Activated T-helper 2 cell treated with anti-CD3 and anti-CD28 coated beads, Interferon-gamma antibody, Interleukin-2, Interleukin-4, amounts not matched to agents 10 μg/mL and 5 μg/mL and 100 μg/mL, durations not matched to agents 14 hours and 24 hours and 36 hours (primary cell): Measurements from ENCODE around the gene PTGR1. TPM values are rescaled to one million over a fixed set of nuclear protein-coding genes. Genes with fewer than 3 reads are reported as not detected.

Experiments
- DNase-seq: peaks from one replicate; pipeline ENCODE4 v3.0.0; 2021; ENCODE audit warnings: low spot score
- H3K27ac Mint-ChIP-seq: one replicate; pipeline ENCODE4 v1.8.0; 2021; ENCODE audit warnings: mixed read lengths
- H3K27me3 Mint-ChIP-seq: one replicate; pipeline ENCODE4 v1.8.0; 2021; ENCODE audit warnings: low read depth, mixed read lengths
- H3K36me3 Mint-ChIP-seq: one replicate; pipeline ENCODE4 v1.8.0; 2021; ENCODE audit warnings: low read depth, mixed read lengths
- H3K4me1 Mint-ChIP-seq: one replicate; pipeline ENCODE4 v1.8.0; 2021; ENCODE audit warnings: low read depth, mixed read lengths
- H3K4me3 Mint-ChIP-seq: one replicate; pipeline ENCODE4 v1.8.0; 2021; ENCODE audit warnings: low read depth, mild to moderate bottlenecking, moderate library complexity, mixed read lengths
- H3K9me3 Mint-ChIP-seq: one replicate; pipeline ENCODE4 v1.8.0; 2021; ENCODE audit warnings: mixed read lengths
- intact Hi-C: fragments of 100-400 bp; cut with micrococcal nuclease; formaldehyde crosslinking; loops from one replicate; pipeline ENCODE4 v1.15.1; 2023
- total RNA-seq: library from RNA; stranded (reverse); gene quantifications from 2 replicates; pipeline ENCODE4 v1.2.3, GENCODE V29; 2022

PTGR1 gene
- total RNA-seq = 1.4 and 1.8 TPM in 2 replicates

- H3K4me3 Mint-ChIP-seq = peak within 1 kb of the TSS; percentile 86
- H3K4me1 Mint-ChIP-seq = peaks cover 18% of the 10 kb centered on the region
- peak; percentile 8 for DNase-seq
- no peak within 1 kb of the TSS for H3K27ac Mint-ChIP-seq
- peaks cover 36% of the 10 kb centered on the region for H3K27me3 Mint-ChIP-seq
- intact Hi-C loops = loop anchor here (2.0 to 10.0 kb wide), 5 partner anchors 63 to 475 kb away; partner anchors contain the start of genes ECPAS and ZNF483
- H3K9me3 Mint-ChIP-seq = no peaks in the 10 kb centered on the region
- no peaks in the 10 kb centered on the region for H3K36me3 Mint-ChIP-seq
Measured at GRCh38 chr9:111599092-111599954, at the start of gene PTGR1. PTGR1 (minus strand) TSS chr9:111599647; CDS start chr9:111597422, 2,225 bp downstream.

- Mint-ChIP-seq H3K4me3 (no peak overlapping the region), H3K27ac (no peak overlapping the region), H3K9me3 (no peaks in the 10 kb centered on the region), H3K27me3 (no peaks in the 10 kb centered on the region), H3K4me1 (no peaks in the 10 kb centered on the region), H3K36me3 (peaks cover 49% of the 10 kb centered on the region)
- no peak for DNase-seq
- intact Hi-C loops = no loop called here
Measured at GRCh38 chr9:111649016-111649415, 49.6 kb upstream of the PTGR1 start.

- no peak overlapping the region for H3K4me3 Mint-ChIP-seq
- no peaks in the 10 kb centered on the region for H3K27me3 Mint-ChIP-seq
- peaks cover 48% of the 10 kb centered on the region for H3K36me3 Mint-ChIP-seq
- H3K27ac Mint-ChIP-seq = no peak overlapping the region
- intact Hi-C loops = no loop called here
- peaks cover 2% of the 10 kb centered on the region for H3K4me1 Mint-ChIP-seq
- H3K9me3 Mint-ChIP-seq = no peaks in the 10 kb centered on the region
- DNase-seq = no peak
Measured at GRCh38 chr9:111648066-111648465, 48.6 kb upstream of the PTGR1 start.

- Mint-ChIP-seq H3K4me3 (no peak overlapping the region), H3K9me3 (no peaks in the 10 kb centered on the region), H3K4me1 (peaks cover 4% of the 10 kb centered on the region), H3K27ac (no peak overlapping the region), H3K36me3 (peaks cover 51% of the 10 kb centered on the region), H3K27me3 (no peaks in the 10 kb centered on the region)
- intact Hi-C loops = no loop called here
- DNase-seq = no peak
Measured at GRCh38 chr9:111646417-111646816, 47.0 kb upstream of the PTGR1 start.

GRCh38 chr9:111645806-111646205 lies 46.4 kb upstream of the PTGR1 start:
- Mint-ChIP-seq H3K27ac (no peak overlapping the region), H3K4me3 (no peak overlapping the region), H3K9me3 (no peaks in the 10 kb centered on the region), H3K36me3 (peaks cover 51% of the 10 kb centered on the region), H3K27me3 (no peaks in the 10 kb centered on the region), H3K4me1 (peaks cover 4% of the 10 kb centered on the region)
- intact Hi-C loops = no loop called here
- no peak for DNase-seq

- Mint-ChIP-seq H3K4me3 (no peak overlapping the region), H3K4me1 (peaks cover 4% of the 10 kb centered on the region), H3K27ac (no peak overlapping the region), H3K36me3 (peaks cover 42% of the 10 kb centered on the region), H3K9me3 (no peaks in the 10 kb centered on the region), H3K27me3 (no peaks in the 10 kb centered on the region)
- DNase-seq = no peak
- intact Hi-C loops = no loop called here
Measured at GRCh38 chr9:111644195-111644772, 44.8 kb upstream of the PTGR1 start.

DNA sequence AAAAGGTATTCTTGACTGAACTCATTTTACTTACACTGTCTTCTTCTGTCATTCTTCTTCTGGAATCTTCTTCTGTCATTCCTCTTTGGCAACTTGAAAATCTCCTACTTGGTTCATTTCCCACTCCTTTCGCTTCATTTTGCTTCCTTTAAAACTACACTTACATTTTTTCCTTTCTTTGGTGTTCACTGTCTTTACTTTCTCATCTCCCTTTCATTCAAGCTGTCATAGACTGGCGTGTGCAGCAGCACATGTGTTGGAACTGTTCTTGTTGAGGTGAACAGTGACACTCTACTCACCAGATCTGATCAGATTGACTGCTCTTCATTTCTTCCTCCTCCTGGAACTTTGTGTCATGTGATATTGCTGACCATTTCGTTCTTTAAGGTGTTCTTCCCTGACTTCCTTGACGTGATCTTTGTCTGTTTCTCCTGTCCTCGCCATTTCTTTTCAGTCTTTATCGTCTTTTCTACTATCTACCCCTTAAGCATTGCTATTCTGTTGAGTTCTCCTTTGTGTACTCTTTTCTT lies 38.0 kb upstream of the PTGR1 start:
- H3K27ac Mint-ChIP-seq = no peak overlapping the region
- H3K36me3 Mint-ChIP-seq = peaks cover 25% of the 10 kb centered on the region
- DNase-seq = no peak
- H3K4me3 Mint-ChIP-seq = no peak overlapping the region
- H3K27me3 Mint-ChIP-seq = no peaks in the 10 kb centered on the region
- intact Hi-C loops = loop anchor here (10.0 kb wide), 1 partner anchor 1383 kb away; the partner anchor contains the start of gene TXN
- no peaks in the 10 kb centered on the region for H3K9me3 Mint-ChIP-seq
- peaks cover 31% of the 10 kb centered on the region for H3K4me1 Mint-ChIP-seq

- H3K4me1 Mint-ChIP-seq = peaks cover 45% of the 10 kb centered on the region
- H3K36me3 Mint-ChIP-seq = peaks cover 32% of the 10 kb centered on the region
- H3K27ac Mint-ChIP-seq = no peak overlapping the region
- DNase-seq = no peak
- intact Hi-C loops = loop anchor here (10.0 kb wide), 1 partner anchor 1380 kb away; the partner anchor contains the start of gene TXN
- no peak overlapping the region for H3K4me3 Mint-ChIP-seq
- H3K27me3 Mint-ChIP-seq = no peaks in the 10 kb centered on the region
- no peaks in the 10 kb centered on the region for H3K9me3 Mint-ChIP-seq
Measured at GRCh38 chr9:111634860-111635259, 35.4 kb upstream of the PTGR1 start.

DNA sequence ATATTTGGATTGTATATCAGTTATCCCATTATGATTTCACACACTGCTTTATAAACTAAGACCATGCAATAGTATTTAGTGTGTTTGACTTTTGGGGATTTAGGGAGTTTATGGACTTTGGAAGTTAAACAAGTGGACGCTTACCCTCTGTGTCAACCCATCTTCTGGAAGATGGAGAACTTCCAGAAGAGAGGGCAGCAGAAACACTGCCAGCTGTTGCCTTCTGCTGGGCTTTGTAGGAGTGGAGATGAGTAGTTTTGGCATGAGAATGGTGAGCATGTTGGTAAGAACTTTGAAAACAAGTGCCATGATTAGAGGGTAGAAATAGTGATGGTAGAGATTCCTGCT lies 33.9 kb upstream of the PTGR1 start:
- Mint-ChIP-seq H3K4me1 (peaks cover 45% of the 10 kb centered on the region), H3K36me3 (peaks cover 32% of the 10 kb centered on the region), H3K27me3 (no peaks in the 10 kb centered on the region), H3K4me3 (peak overlapping the region; percentile 93), H3K27ac (no peak overlapping the region), H3K9me3 (no peaks in the 10 kb centered on the region)
- intact Hi-C loops = loop anchor here (10.0 kb wide), 1 partner anchor 1379 kb away; the partner anchor contains the start of gene TXN
- DNase-seq = no peak

GRCh38 chr9:111632695-111633388 lies 33.4 kb upstream of the PTGR1 start:
- H3K9me3 Mint-ChIP-seq = no peaks in the 10 kb centered on the region
- peaks cover 45% of the 10 kb centered on the region for H3K4me1 Mint-ChIP-seq
- peaks cover 32% of the 10 kb centered on the region for H3K36me3 Mint-ChIP-seq
- no peaks in the 10 kb centered on the region for H3K27me3 Mint-ChIP-seq
- intact Hi-C loops = loop anchor here (10.0 kb wide), 1 partner anchor 1378 kb away; the partner anchor contains the start of gene TXN
- no peak overlapping the region for H3K27ac Mint-ChIP-seq
- H3K4me3 Mint-ChIP-seq = peak overlapping the region; percentile 93
- DNase-seq = no peak

DNA sequence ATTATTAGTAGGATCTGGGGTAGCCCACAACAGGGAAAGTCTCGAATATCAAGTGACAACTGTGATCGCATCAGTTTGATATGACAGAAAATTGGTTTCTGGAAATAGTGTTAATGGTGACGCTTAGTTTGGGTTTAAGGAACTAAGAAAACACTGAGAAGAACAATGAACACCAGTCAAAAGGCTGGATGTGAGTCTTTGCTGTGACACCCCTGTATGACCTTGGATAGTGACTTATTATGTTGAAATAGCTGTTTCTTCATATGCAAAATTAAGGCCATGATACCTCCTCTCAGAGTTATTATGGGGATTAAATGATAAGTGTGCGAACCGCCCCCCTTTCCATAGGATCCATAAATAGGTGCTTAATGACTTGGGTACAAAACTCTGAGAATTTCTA lies 32.6 kb upstream of the PTGR1 start:
- Mint-ChIP-seq H3K27me3 (no peaks in the 10 kb centered on the region), H3K27ac (peak overlapping the region; percentile 80), H3K9me3 (no peaks in the 10 kb centered on the region), H3K4me1 (peaks cover 45% of the 10 kb centered on the region), H3K36me3 (peaks cover 32% of the 10 kb centered on the region), H3K4me3 (peak overlapping the region; percentile 93)
- no peak for DNase-seq
- intact Hi-C loops = loop anchor here (10.0 kb wide), 1 partner anchor 1377 kb away; the partner anchor contains the start of gene TXN

- peaks cover 45% of the 10 kb centered on the region for H3K4me1 Mint-ChIP-seq
- intact Hi-C loops = loop anchor here (1.0 to 10.0 kb wide), 4 partner anchors 31 to 1377 kb away; partner anchors contain the start of genes ECPAS and TXN
- H3K36me3 Mint-ChIP-seq = peaks cover 32% of the 10 kb centered on the region
- peak within 1 kb of the TSS; percentile 80 for H3K27ac Mint-ChIP-seq
- H3K27me3 Mint-ChIP-seq = no peaks in the 10 kb centered on the region
- peak; percentile 97 for DNase-seq
- H3K4me3 Mint-ChIP-seq = peak within 1 kb of the TSS; percentile 93
- H3K9me3 Mint-ChIP-seq = no peaks in the 10 kb centered on the region
Measured at GRCh38 chr9:111631214-111631971, 31.9 kb upstream of the PTGR1 start, which contains the start of gene DNAJC25. DNAJC25 (plus strand) TSS chr9:111631334; CDS start chr9:111631408, 74 bp downstream.
